CD14-positive monocyte (primary cell): ENCODE data around the gene DUSP16. TPM values are rescaled to one million over a fixed set of nuclear protein-coding genes. Genes with fewer than 3 reads are reported as not detected.

Source experiments
- DNase-seq, 3 donors: peaks; one replicate each; pipeline ENCODE4 v3.0.0-alpha.2; 2011 to 2022
- H2AFZ ChIP-seq: 2 replicates; pipeline ENCODE4 v1.6.0; 2012; ENCODE audit warnings: mild to moderate bottlenecking, low read depth, low read length, inconsistent platforms; ENCODE audit not compliant: insufficient read depth, poor library complexity, severe bottlenecking
- H3K27ac ChIP-seq, 2 donors: 1 replicate in 1 of 2; 2 replicates in 1 of 2; pipeline ENCODE4 v1.5.1; 2012 to 2013; ENCODE audit warnings: low read length in 2 of 2, control low read depth in 1 of 2, inconsistent platforms in 1 of 2, low read depth in 1 of 2, mild to moderate bottlenecking in 1 of 2
- H3K27me3 ChIP-seq, 2 donors: one replicate each; pipeline versions ENCODE4 v1.6.0 to v1.6.1; 2011 to 2013; ENCODE audit warnings: low read length in 2 of 2; ENCODE audit not compliant: control insufficient read depth in 2 of 2, insufficient read depth in 2 of 2
- H3K36me3 ChIP-seq, 2 donors: replicated peaks in 1 of 2; 1 replicate in 1 of 2; 2 replicates in 1 of 2; pipeline versions ENCODE4 v1.5.1 to v1.6.1; 2012 to 2013; ENCODE audit warnings: low read length in 2 of 2, control low read depth in 1 of 2, inconsistent platforms in 1 of 2, mild to moderate bottlenecking in 1 of 2; ENCODE audit not compliant: insufficient read depth in 2 of 2, control insufficient read depth in 1 of 2
- H3K4me1 ChIP-seq, 2 donors: 1 replicate in 1 of 2; 2 replicates in 1 of 2; pipeline versions ENCODE4 v1.5.1 to v1.6.1; 2012 to 2013; ENCODE audit warnings: low read length in 2 of 2, control low read depth in 1 of 2, inconsistent platforms in 1 of 2, mild to moderate bottlenecking in 1 of 2, moderate library complexity in 1 of 2; ENCODE audit not compliant: insufficient read depth in 2 of 2, control insufficient read depth in 1 of 2
- H3K4me2 ChIP-seq: replicated peaks from 2 replicates; pipeline ENCODE3; 2012; ENCODE audit warnings: low read length, moderate library complexity, mild to moderate bottlenecking; ENCODE audit not compliant: poor library complexity, severe bottlenecking; ENCODE audit errors: extremely low read depth
- H3K4me3 ChIP-seq, 3 experiments: fragments of 200-600 bp in 1 of 3; sonication (generic) in 1 of 3; replicated peaks in 1 of 3; 1 replicate in 2 of 3; 2 replicates in 1 of 3; pipeline ENCODE4 v1.5.1; 2011 to 2013; ENCODE audit warnings: low read length in 3 of 3, mild to moderate bottlenecking in 3 of 3, control low read depth in 2 of 3, low read depth in 2 of 3, inconsistent platforms in 1 of 3, moderate library complexity in 1 of 3
- H3K79me2 ChIP-seq: 2 replicates; pipeline ENCODE4 v1.6.0; 2012; ENCODE audit warnings: mild to moderate bottlenecking, control low read depth, inconsistent platforms, low read length, moderate library complexity; ENCODE audit not compliant: insufficient read depth
- H3K9ac ChIP-seq: 2 replicates; pipeline ENCODE4 v1.6.0; 2017; ENCODE audit warnings: low read length, mild to moderate bottlenecking; ENCODE audit not compliant: insufficient read depth, poor library complexity, severe bottlenecking
- H3K9me3 ChIP-seq, 2 donors: replicated peaks in 1 of 2; 1 replicate in 1 of 2; 2 replicates in 1 of 2; pipeline versions ENCODE4 v1.5.1 to v1.6.1; 2012 to 2013; ENCODE audit warnings: low read length in 2 of 2, control low read depth in 1 of 2; ENCODE audit not compliant: control insufficient read depth in 1 of 2, insufficient read depth in 1 of 2
- H4K20me1 ChIP-seq: 2 replicates; pipeline ENCODE4 v1.6.0; 2012; ENCODE audit warnings: mild to moderate bottlenecking, low read length, control low read depth, moderate library complexity; ENCODE audit not compliant: insufficient read depth
- H3K27ac Mint-ChIP-seq, 7 donors: one replicate each; pipeline ENCODE4 v1.8.0; 2020; ENCODE audit warnings: mild to moderate bottlenecking in 7 of 7, mixed read lengths in 7 of 7, moderate library complexity in 6 of 7, inconsistent platforms in 2 of 7
- H3K27me3 Mint-ChIP-seq, 3 donors: one replicate each; pipeline ENCODE4 v1.8.0; 2021 to 2022; ENCODE audit warnings: low read depth in 3 of 3, mild to moderate bottlenecking in 3 of 3, mixed read lengths in 3 of 3, moderate library complexity in 3 of 3, inconsistent platforms in 1 of 3
- H3K36me3 Mint-ChIP-seq, 2 donors: one replicate each; pipeline ENCODE4 v1.8.0; 2020; ENCODE audit warnings: mixed read lengths in 2 of 2, inconsistent platforms in 1 of 2, mild to moderate bottlenecking in 1 of 2
- H3K4me1 Mint-ChIP-seq: one replicate; pipeline ENCODE4 v1.8.0; 2020; ENCODE audit warnings: mild to moderate bottlenecking, mixed read lengths
- H3K4me3 Mint-ChIP-seq, 2 donors: one replicate each; pipeline ENCODE4 v1.8.0; 2020; ENCODE audit warnings: mild to moderate bottlenecking in 2 of 2, mixed read lengths in 2 of 2, moderate library complexity in 1 of 2
- H3K9me3 Mint-ChIP-seq, 7 donors: one replicate each; pipeline ENCODE4 v1.8.0; 2020 to 2022; ENCODE audit warnings: mixed read lengths in 7 of 7, mild to moderate bottlenecking in 6 of 7, moderate library complexity in 6 of 7, inconsistent platforms in 2 of 7
- CTCF ChIP-seq: fragments of 200-600 bp; IDR thresholded peaks from one replicate; pipeline ENCODE4 v1.8.0; 2022; ENCODE audit warnings: antibody characterized with exemption, mild to moderate bottlenecking
- WGBS: methylation state at CpG from one replicate; pipeline ENCODE4 v1.1.5; 2013; ENCODE audit warnings: missing lambda C conversion rate; ENCODE audit not compliant: insufficient coverage; 5-methylcytosine and 5-hydroxymethylcytosine counted together
- intact Hi-C, 2 donors: fragments of 100-400 bp; cut with micrococcal nuclease; formaldehyde crosslinking; loops; one replicate each; pipeline versions ENCODE4 v1.15.0 to v1.15.1; 2023
- polyA plus RNA-seq, 3 donors: library from polyadenylated mRNA; depleted of rRNA in 1 of 3; unstranded in 2 of 3; stranded (reverse) in 1 of 3; fragments of 300-500 nt in 2 of 3; fragments of >200 nt in 1 of 3; fragmentation: Illumina TruSeq in 2 of 3; gene quantifications; 1 replicate in 2 of 3; 2 replicates in 1 of 3; pipeline ENCODE4 v1.2.3, GENCODE V29; 2012 to 2021

Gene DUSP16
- polyA plus RNA-seq, 3 donors, result 0.04 to 0.46 (median 0.27) TPM

- H3K4me1 Mint-ChIP-seq, result peaks cover 14% of the 10 kb centered on the region
Observed at GRCh38 chr12:12505544-12506495, 56.8 kb downstream of the DUSP16 start.

More at GRCh38 chr12:12505544-12506495, 56.8 kb downstream of the DUSP16 start:
- no peaks in the 10 kb centered on the region for H3K36me3 ChIP-seq
- intact Hi-C loops, result no loop called here
- TF ChIP-seq CTCF, result no peak
- H3K4me1 ChIP-seq, result peaks cover 0 to 3% of the 10 kb centered on the region in 2 donors
- no peaks in the 10 kb centered on the region for H3K79me2 ChIP-seq
- H3K4me3 Mint-ChIP-seq, result no peak overlapping the region
- H3K9me3 Mint-ChIP-seq, result no peaks in the 10 kb centered on the region
- H3K4me3 ChIP-seq, result no peak overlapping the region
- H2AFZ ChIP-seq, result no peak overlapping the region
- no peaks in the 10 kb centered on the region for H3K27me3 Mint-ChIP-seq
- no peaks in the 10 kb centered on the region for H3K36me3 Mint-ChIP-seq
- H3K27ac Mint-ChIP-seq, result no peak overlapping the region
- no peak overlapping the region for H3K27ac ChIP-seq
- DNase-seq, result no peak
- no peak overlapping the region for H3K9ac ChIP-seq
- no peaks in the 10 kb centered on the region for H4K20me1 ChIP-seq
- H3K9me3 ChIP-seq, result no peaks in the 10 kb centered on the region
- H3K27me3 ChIP-seq, result no peaks in the 10 kb centered on the region
- H3K4me2 ChIP-seq, result no peak overlapping the region
- 93% methylated on average over 9 of the region's 11 CpGs for WGBS
